ENCODE results near the gene EBF3.
"Not testable (repeated sequence)": the region's sequence is repeated elsewhere in the genome, so short reads cannot be mapped to it uniquely, and the experiment has no call there.

EBF3 gene

GRCh38 chr10:129927351-129928120 lies 36.5 kb downstream of the EBF3 start:
- DNase-seq, result no peak

- DNase-seq, result no peak
These were observed 37.7 kb downstream of the EBF3 start for GRCh38 chr10:129926066-129927055.

- DNase-seq, result no peak
These were observed 39.5 kb downstream of the EBF3 start for GRCh38 chr10:129924375-129925085.

GRCh38 chr10:129922598-129923123 lies 41.4 kb downstream of the EBF3 start:
- no peak for DNase-seq

GRCh38 chr10:129921801-129922597 lies 42.1 kb downstream of the EBF3 start:
- DNase-seq, result no peak

- DNase-seq, result no peak
These were observed 42.9 kb downstream of the EBF3 start for GRCh38 chr10:129921065-129921670.

- not testable (repeated sequence) for DNase-seq
These were observed 43.9 kb downstream of the EBF3 start for GRCh38 chr10:129920187-129920586.

- no peak for DNase-seq
These were observed 44.7 kb downstream of the EBF3 start for GRCh38 chr10:129919358-129919757.

GRCh38 chr10:129918836-129919235 lies 45.2 kb downstream of the EBF3 start:
- no peak for DNase-seq

- no peak for DNase-seq
These were observed 45.7 kb downstream of the EBF3 start for GRCh38 chr10:129918401-129918800.

- DNase-seq, result no peak
These were observed 46.1 kb downstream of the EBF3 start for GRCh38 chr10:129917936-129918335.

- DNase-seq, result no peak
These were observed 47.5 kb downstream of the EBF3 start for GRCh38 chr10:129916506-129916995.

GRCh38 chr10:129915526-129916378 lies 48.3 kb downstream of the EBF3 start:
- no peak for DNase-seq

GRCh38 chr10:129914960-129915359 lies 49.1 kb downstream of the EBF3 start:
- DNase-seq, result no peak

GRCh38 chr10:129914153-129914855 lies 49.8 kb downstream of the EBF3 start:
- DNase-seq, result no peak

- DNase-seq, result no peak
These were observed 50.9 kb downstream of the EBF3 start for GRCh38 chr10:129912986-129913695.

GRCh38 chr10:129912166-129912917 lies 51.7 kb downstream of the EBF3 start:
- DNase-seq, result no peak

GRCh38 chr10:129911451-129912165 lies 52.5 kb downstream of the EBF3 start:
- no peak for DNase-seq

All from activated CD4-positive, alpha-beta T cell treated with anti-CD3 and anti-CD28 coated beads for 48 hours (primary cell).